Lower lobe of right lung (tissue), 2 donors: ENCODE measurements around the gene ZNF77. TPM values are rescaled to one million over a fixed set of nuclear protein-coding genes. Genes with fewer than 3 reads are reported as not detected.

Experiments
- ATAC-seq, 2 donors: fragments of 200-7000 bp; cut with Tn5 transposase; one replicate each; pipeline ENCODE4 v1.9.1; 2020 to 2022; ENCODE audit warnings: mild to moderate bottlenecking in 2 of 2, moderate library complexity in 2 of 2
- DNase-seq: peaks from one replicate; pipeline ENCODE4 v3.0.0-alpha.2; 2020
- H3K27ac ChIP-seq: fragments of 200-600 bp; one replicate; pipeline ENCODE4 v1.8.0; 2022
- H3K27me3 ChIP-seq: fragments of 200-600 bp; one replicate; pipeline ENCODE4 v1.8.0; 2022; ENCODE audit warnings: low read depth
- H3K36me3 ChIP-seq: fragments of 200-600 bp; one replicate; pipeline ENCODE4 v1.8.0; 2022; ENCODE audit warnings: mild to moderate bottlenecking
- H3K4me1 ChIP-seq: fragments of 200-600 bp; one replicate; pipeline ENCODE4 v1.8.0; 2022
- H3K4me3 ChIP-seq: fragments of 200-600 bp; one replicate; pipeline ENCODE4 v1.8.0; 2022; ENCODE audit warnings: mild to moderate bottlenecking
- H3K9me3 ChIP-seq: fragments of 200-600 bp; one replicate; pipeline ENCODE4 v1.8.0; 2022
- CTCF ChIP-seq: fragments of 200-600 bp; IDR thresholded peaks from one replicate; pipeline ENCODE4 v1.8.0; 2022; ENCODE audit warnings: antibody characterized with exemption, mild to moderate bottlenecking
- intact Hi-C: fragments of 100-400 bp; cut with DNase I; formaldehyde crosslinking; loops from one replicate; pipeline ENCODE4 v1.11.0; 2022
- total RNA-seq: library from RNA; stranded (reverse); fragmentation: NEBNext Ultra II Directional; extraction: Animal tissue kit (Norgen Biotek cat#: 25700); gene quantifications from one replicate; pipeline ENCODE4 v1.2.1, GENCODE V29; 2021
- donor health status: DM: no; HTN: yes; CAD: no; lungs with severe emphysema.

The ZNF77 gene
- total RNA-seq, 1 donor from 2014 or later, result 5.3 TPM

- Histone ChIP-seq H3K36me3 (no peaks in the 10 kb centered on the region), H3K9me3 (no peaks in the 10 kb centered on the region), H3K27me3 (no peaks in the 10 kb centered on the region), H3K27ac (peak within 1 kb of the TSS; percentile 53), H3K4me3 (peak within 1 kb of the TSS; percentile 52), H3K4me1 (peaks cover 55% of the 10 kb centered on the region)
- intact Hi-C loops, result no loop called here
- no peak for TF ChIP-seq CTCF
- peak; percentile 96 to 97 for ATAC-seq
- peak; percentile 97 for DNase-seq
These were observed 32.4 kb upstream of the ZNF77 start, which contains the start of gene TLE6 for GRCh38 chr19:2977001-2977745. Gene TLE6 (plus strand): TSS chr19:2977564. CDS start chr19:2978234, 670 bp downstream.

GRCh38 chr19:2976609-2977000, 31.8 kb upstream of the ZNF77 start:
- no peak for TF ChIP-seq CTCF
- Histone ChIP-seq H3K4me1 (peaks cover 61% of the 10 kb centered on the region), H3K36me3 (no peaks in the 10 kb centered on the region), H3K9me3 (no peaks in the 10 kb centered on the region), H3K27ac (peak overlapping the region; percentile 53), H3K4me3 (peak overlapping the region; percentile 52), H3K27me3 (no peaks in the 10 kb centered on the region)
- no peak for DNase-seq
- intact Hi-C loops, result no loop called here
- ATAC-seq, result peak in 1 of 2 donors; percentile 3

DNA sequence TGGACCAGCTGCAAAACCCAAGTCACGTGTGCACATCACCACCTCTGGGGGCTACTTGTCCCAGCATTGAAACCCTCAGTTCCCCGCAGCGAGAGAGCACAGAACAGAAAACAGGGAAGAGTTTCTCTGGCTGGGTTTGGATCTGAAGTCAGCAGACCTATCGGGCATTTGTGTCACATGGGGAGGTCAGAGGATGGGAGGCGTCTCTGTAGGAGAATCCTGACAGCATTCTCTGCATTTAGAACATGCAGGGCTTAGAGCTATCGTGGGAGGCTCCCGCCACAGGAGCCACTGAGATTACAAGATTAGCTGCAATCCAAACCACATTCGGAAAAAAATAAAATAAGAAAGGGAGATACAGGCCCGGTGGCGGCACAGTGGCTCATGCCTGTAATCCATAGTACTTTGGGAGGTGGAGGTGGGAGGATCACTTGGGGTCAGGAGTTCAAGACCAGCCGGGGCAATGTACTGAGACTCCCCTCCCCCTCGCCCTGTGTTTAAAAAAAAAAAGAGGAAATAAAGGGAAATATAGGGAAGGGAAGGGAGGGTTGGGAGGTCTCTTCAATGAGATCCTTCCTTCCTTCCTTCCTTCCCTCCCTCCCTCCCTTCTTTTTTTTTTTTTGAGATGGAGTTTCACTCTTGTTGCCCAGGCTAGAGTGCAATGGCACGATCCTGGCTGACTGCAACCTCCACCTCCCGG, 29.7 kb upstream of the ZNF77 start:
- Histone ChIP-seq H3K27ac (peak overlapping the region; percentile 68), H3K4me3 (no peak overlapping the region), H3K4me1 (peaks cover 82% of the 10 kb centered on the region), H3K27me3 (no peaks in the 10 kb centered on the region), H3K36me3 (no peaks in the 10 kb centered on the region), H3K9me3 (no peaks in the 10 kb centered on the region)
- DNase-seq, result peak; percentile 64
- peak in 1 of 2 donors; percentile 32 for ATAC-seq
- TF ChIP-seq CTCF, result no peak
- intact Hi-C loops, result no loop called here

DNA sequence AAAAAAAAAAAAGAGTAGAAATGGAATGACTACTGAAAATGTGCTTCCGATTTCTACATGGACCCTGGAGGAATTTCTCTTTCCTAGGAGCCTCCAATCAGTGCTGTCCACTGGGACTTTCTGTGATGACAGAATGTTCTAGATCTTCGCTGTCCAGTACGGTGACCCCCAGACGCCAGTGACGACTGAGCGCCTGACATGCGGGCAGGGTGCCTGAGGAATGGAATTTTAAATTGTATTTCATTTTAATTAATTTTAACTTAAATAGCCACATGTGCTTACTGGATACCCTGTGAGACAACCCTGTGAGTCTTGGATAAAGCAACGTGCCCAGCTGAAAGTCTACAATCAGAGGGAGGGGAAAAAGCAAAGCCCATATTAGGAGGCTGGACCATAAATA, 28.5 kb upstream of the ZNF77 start:
- no peaks in the 10 kb centered on the region for H3K9me3 ChIP-seq
- peaks cover 92% of the 10 kb centered on the region for H3K4me1 ChIP-seq
- TF ChIP-seq CTCF, result no peak
- no peaks in the 10 kb centered on the region for H3K36me3 ChIP-seq
- peak overlapping the region; percentile 82 for H3K27ac ChIP-seq
- intact Hi-C loops, result no loop called here
- no peak overlapping the region for H3K4me3 ChIP-seq
- DNase-seq (no peak), ATAC-seq (no peak)
- no peaks in the 10 kb centered on the region for H3K27me3 ChIP-seq

- Histone ChIP-seq H3K27me3 (no peaks in the 10 kb centered on the region), H3K4me1 (peaks cover 72% of the 10 kb centered on the region), H3K9me3 (no peaks in the 10 kb centered on the region), H3K4me3 (no peak overlapping the region), H3K36me3 (no peaks in the 10 kb centered on the region), H3K27ac (peak overlapping the region; percentile 82)
- intact Hi-C loops, result no loop called here
- TF ChIP-seq CTCF, result no peak
- no peak for DNase-seq
- ATAC-seq, result peak; percentile 5 to 45
These were observed 25.5 kb upstream of the ZNF77 start for GRCh38 chr19:2970201-2970835.
